GM21737 (cell line): ENCODE measurements around the gene UBE2N.
"Not testable (repeated sequence)": the region's sequence is repeated elsewhere in the genome, so short reads cannot be mapped to it uniquely, and the experiment has no call there.

Experiments used
- ATAC-seq: cut with Tn5 transposase; IDR thresholded peaks from one replicate; pipeline ENCODE4 v1.9.1; 2021; ENCODE audit warnings: mild to moderate bottlenecking, moderate library complexity; ENCODE audit not compliant: unreplicated experiment

UBE2N gene

GRCh38 chr12:93415723-93416464 is 25.9 kb downstream of the UBE2N start:
- no peak for ATAC-seq

- no peak for ATAC-seq
These were observed 28.7 kb downstream of the UBE2N start for GRCh38 chr12:93413064-93413463.

GRCh38 chr12:93412396-93412795 is 29.4 kb downstream of the UBE2N start:
- ATAC-seq: not testable (repeated sequence)

- not testable (repeated sequence) for ATAC-seq
These were observed 30.7 kb downstream of the UBE2N start for GRCh38 chr12:93411060-93411459.

GRCh38 chr12:93409343-93410187 is 32.2 kb downstream of the UBE2N start:
- not testable (repeated sequence) for ATAC-seq

GRCh38 chr12:93408813-93409212 is 32.9 kb downstream of the UBE2N start:
- no peak for ATAC-seq

- ATAC-seq: no peak
These were observed 33.8 kb downstream of the UBE2N start for GRCh38 chr12:93407963-93408283.

GRCh38 chr12:93407054-93407962 is 34.4 kb downstream of the UBE2N start:
- ATAC-seq: no peak

- ATAC-seq: no peak
These were observed 36.5 kb downstream of the UBE2N start for GRCh38 chr12:93404961-93405849.

- ATAC-seq: no peak
These were observed 37.6 kb downstream of the UBE2N start for GRCh38 chr12:93403988-93404803.

- ATAC-seq: no peak
These were observed 39.1 kb downstream of the UBE2N start for GRCh38 chr12:93402333-93403311.

- peak; percentile 82 for ATAC-seq
These were observed 42.4 kb downstream of the UBE2N start for GRCh38 chr12:93399183-93399863.

GRCh38 chr12:93397412-93397811 is 44.3 kb downstream of the UBE2N start:
- no peak for ATAC-seq

GRCh38 chr12:93393425-93393824 is 48.3 kb downstream of the UBE2N start:
- ATAC-seq: no peak

GRCh38 chr12:93390549-93391297 is 51.0 kb downstream of the UBE2N start:
- ATAC-seq: no peak

- ATAC-seq: no peak
These were observed 51.7 kb downstream of the UBE2N start for GRCh38 chr12:93390031-93390430.

GRCh38 chr12:93387780-93388179 is 54.0 kb downstream of the UBE2N start:
- no peak for ATAC-seq
